Activated naive CD8-positive, alpha-beta T cell treated with anti-CD3 and anti-CD28 coated beads, Interleukin-2, amount 50 U/mL, for 16 hours (primary cell): Measurements from ENCODE around the gene ANKFY1.
"Not testable (repeated sequence)": the region's sequence is repeated elsewhere in the genome, so short reads cannot be mapped to it uniquely, and the experiment has no call there.

Experiments used
- DNase-seq: peaks from one replicate; pipeline ENCODE4 v3.0.0-alpha.2; 2020; ENCODE audit warnings: low read depth, low spot score

The ANKFY1 gene

GRCh38 chr17:4220655-4221054 lies 43.1 kb downstream of the ANKFY1 start:
- no peak for DNase-seq

- no peak for DNase-seq
Measured at GRCh38 chr17:4219241-4219640, 44.5 kb downstream of the ANKFY1 start.

- DNase-seq: no peak
Measured at GRCh38 chr17:4215882-4216570, 47.8 kb downstream of the ANKFY1 start.

- DNase-seq: no peak
Measured at GRCh38 chr17:4214157-4214556, 49.6 kb downstream of the ANKFY1 start.

- DNase-seq: no peak
Measured at GRCh38 chr17:4209611-4210010, 54.2 kb downstream of the ANKFY1 start.

GRCh38 chr17:4208238-4208637 lies 55.5 kb downstream of the ANKFY1 start:
- no peak for DNase-seq

GRCh38 chr17:4206962-4207361 lies 56.8 kb downstream of the ANKFY1 start:
- DNase-seq: no peak

GRCh38 chr17:4205917-4206316 lies 57.9 kb downstream of the ANKFY1 start:
- DNase-seq: no peak

- no peak for DNase-seq
Measured at GRCh38 chr17:4204710-4205173, 59.0 kb downstream of the ANKFY1 start.

GRCh38 chr17:4204190-4204589 lies 59.6 kb downstream of the ANKFY1 start:
- DNase-seq: no peak

GRCh38 chr17:4201226-4201625 lies 62.6 kb downstream of the ANKFY1 start:
- DNase-seq: no peak

- DNase-seq: no peak
Measured at GRCh38 chr17:4199818-4200402, 63.9 kb downstream of the ANKFY1 start.

- no peak for DNase-seq
Measured at GRCh38 chr17:4198995-4199394, 64.8 kb downstream of the ANKFY1 start.

GRCh38 chr17:4195306-4195705 lies 68.5 kb downstream of the ANKFY1 start:
- DNase-seq: no peak

GRCh38 chr17:4194796-4195195 lies 69.0 kb downstream of the ANKFY1 start:
- no peak for DNase-seq

- DNase-seq: not testable (repeated sequence)
Measured at GRCh38 chr17:4190791-4191190, 73.0 kb downstream of the ANKFY1 start.

- no peak for DNase-seq
Measured at GRCh38 chr17:4189280-4189679, 74.5 kb downstream of the ANKFY1 start.

GRCh38 chr17:4188076-4188475 lies 75.7 kb downstream of the ANKFY1 start:
- no peak for DNase-seq

GRCh38 chr17:4187076-4187475 lies 76.7 kb downstream of the ANKFY1 start:
- no peak for DNase-seq

GRCh38 chr17:4186357-4186881 lies 77.4 kb downstream of the ANKFY1 start:
- DNase-seq: no peak

GRCh38 chr17:4185656-4186055 lies 78.1 kb downstream of the ANKFY1 start:
- DNase-seq: no peak

GRCh38 chr17:4184811-4185210 lies 79.0 kb downstream of the ANKFY1 start:
- DNase-seq: no peak

- DNase-seq: no peak
Measured at GRCh38 chr17:4182043-4182442, 81.7 kb downstream of the ANKFY1 start.
